Measurements from ENCODE around the gene NCKAP5L. TPM values are rescaled to one million over a fixed set of nuclear protein-coding genes. Genes with fewer than 3 reads are reported as not detected.
A peak's percentile ranks its signal among the peaks of the same experiment; 100 is the strongest.
"Not testable (repeated sequence)": the region's sequence is repeated elsewhere in the genome, so short reads cannot be mapped to it uniquely, and the experiment has no call there.

NCKAP5L gene
- total and polyA plus RNA-seq, 2 donors from 2014 or later: 7.2 to 20.6 TPM

GRCh38 chr12:49784756-49785409, 43.3 kb downstream of the NCKAP5L start:
- FAIRE-seq (no peak), DNase-seq (no peak)
- no peaks in the 10 kb centered on the region for H3K36me3 ChIP-seq (ENCODE audit: control insufficient read depth in 2 of 3, insufficient read depth in 3 of 3, low read length in 3 of 3)
- no peaks in the 10 kb centered on the region for H3K27me3 ChIP-seq (ENCODE audit: control insufficient read depth, insufficient read depth, low read length)
- intact Hi-C loops (cut with DNase I): no loop called here
- no peaks in the 10 kb centered on the region for H3K9me3 ChIP-seq (ENCODE audit: control insufficient read depth in 2 of 3, insufficient read depth in 1 of 3, low read length in 3 of 3)
- H3K9ac ChIP-seq (ENCODE audit: low read length in 3 of 3): no peak overlapping the region
- H3K4me1 ChIP-seq (ENCODE audit: control insufficient read depth in 2 of 3, insufficient read depth in 2 of 3, low read depth in 1 of 3, low read length in 3 of 3): no peaks in the 10 kb centered on the region
- TF ChIP-seq, protein P1, sequence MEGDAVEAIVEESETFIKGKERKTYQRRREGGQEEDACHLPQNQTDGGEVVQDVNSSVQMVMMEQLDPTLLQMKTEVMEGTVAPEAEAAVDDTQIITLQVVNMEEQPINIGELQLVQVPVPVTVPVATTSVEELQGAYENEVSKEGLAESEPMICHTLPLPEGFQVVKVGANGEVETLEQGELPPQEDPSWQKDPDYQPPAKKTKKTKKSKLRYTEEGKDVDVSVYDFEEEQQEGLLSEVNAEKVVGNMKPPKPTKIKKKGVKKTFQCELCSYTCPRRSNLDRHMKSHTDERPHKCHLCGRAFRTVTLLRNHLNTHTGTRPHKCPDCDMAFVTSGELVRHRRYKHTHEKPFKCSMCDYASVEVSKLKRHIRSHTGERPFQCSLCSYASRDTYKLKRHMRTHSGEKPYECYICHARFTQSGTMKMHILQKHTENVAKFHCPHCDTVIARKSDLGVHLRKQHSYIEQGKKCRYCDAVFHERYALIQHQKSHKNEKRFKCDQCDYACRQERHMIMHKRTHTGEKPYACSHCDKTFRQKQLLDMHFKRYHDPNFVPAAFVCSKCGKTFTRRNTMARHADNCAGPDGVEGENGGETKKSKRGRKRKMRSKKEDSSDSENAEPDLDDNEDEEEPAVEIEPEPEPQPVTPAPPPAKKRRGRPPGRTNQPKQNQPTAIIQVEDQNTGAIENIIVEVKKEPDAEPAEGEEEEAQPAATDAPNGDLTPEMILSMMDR (IDR thresholded peaks at IDR 0.05; ENCODE audit: borderline replicate concordance, extremely low read depth, insufficient read depth): no peak
- H3K4me3 ChIP-seq (ENCODE audit: low read length in 3 of 3): no peak overlapping the region
- no peak overlapping the region for H3K27ac ChIP-seq (ENCODE audit: low read depth in 2 of 2, low read length in 2 of 2)

GRCh38 chr12:49783917-49784676, 44.1 kb downstream of the NCKAP5L start:
- no peaks in the 10 kb centered on the region for H3K4me1 ChIP-seq (ENCODE audit: control insufficient read depth in 2 of 3, insufficient read depth in 2 of 3, low read depth in 1 of 3, low read length in 3 of 3)
- intact Hi-C loops (cut with DNase I): no loop called here
- no peak overlapping the region for H3K9ac ChIP-seq (ENCODE audit: low read length in 3 of 3)
- no peaks in the 10 kb centered on the region for H3K9me3 ChIP-seq (ENCODE audit: control insufficient read depth in 2 of 3, insufficient read depth in 1 of 3, low read length in 3 of 3)
- H3K4me3 ChIP-seq (ENCODE audit: low read length in 3 of 3): no peak overlapping the region
- no peaks in the 10 kb centered on the region for H3K27me3 ChIP-seq (ENCODE audit: control insufficient read depth, insufficient read depth, low read length)
- FAIRE-seq: no peak
- TF ChIP-seq, protein P1 (IDR thresholded peaks at IDR 0.05; ENCODE audit: borderline replicate concordance, extremely low read depth, insufficient read depth): no peak
- peak in 3 of 5 donors; percentile 25 to 87 (median 62) for DNase-seq
- no peak overlapping the region for H3K27ac ChIP-seq (ENCODE audit: low read depth in 2 of 2, low read length in 2 of 2)
- H3K36me3 ChIP-seq (ENCODE audit: control insufficient read depth in 2 of 3, insufficient read depth in 3 of 3, low read length in 3 of 3): no peaks in the 10 kb centered on the region

DNA sequence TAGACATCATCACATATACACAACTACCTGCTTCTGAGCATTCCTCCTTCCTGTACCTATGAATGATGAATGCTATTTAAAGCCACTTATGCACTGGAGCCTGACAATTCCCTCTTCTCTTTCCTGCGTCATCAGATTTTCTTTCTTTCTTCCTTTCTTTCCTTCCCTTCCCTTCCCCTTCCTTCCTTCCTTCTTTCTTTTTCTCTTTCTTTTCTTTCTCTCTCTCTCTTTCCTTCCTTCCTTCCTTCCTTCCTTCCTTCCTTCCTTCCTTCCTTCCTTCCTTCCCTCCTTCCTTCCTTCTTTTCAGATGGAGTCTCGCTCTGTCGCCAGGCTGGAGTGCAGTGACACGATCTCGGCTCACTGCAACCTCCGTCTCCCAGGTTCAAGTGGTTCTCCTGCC, 47.3 kb downstream of the NCKAP5L start:
- FAIRE-seq; H3K9ac ChIP-seq (ENCODE audit: low read length in 3 of 3); H3K27ac ChIP-seq (ENCODE audit: low read depth in 2 of 2, low read length in 2 of 2); H3K4me3 ChIP-seq (ENCODE audit: low read length in 3 of 3); intact Hi-C loops (cut with DNase I); H3K4me1 ChIP-seq (ENCODE audit: control insufficient read depth in 2 of 3, insufficient read depth in 2 of 3, low read depth in 1 of 3, low read length in 3 of 3); H3K36me3 ChIP-seq (ENCODE audit: control insufficient read depth in 2 of 3, insufficient read depth in 3 of 3, low read length in 3 of 3); H3K27me3 ChIP-seq (ENCODE audit: control insufficient read depth, insufficient read depth, low read length); DNase-seq; H3K9me3 ChIP-seq (ENCODE audit: control insufficient read depth in 2 of 3, insufficient read depth in 1 of 3, low read length in 3 of 3): not testable (repeated sequence)

GRCh38 chr12:49779581-49779980, 48.6 kb downstream of the NCKAP5L start:
- intact Hi-C loops (cut with DNase I): no loop called here
- Histone ChIP-seq H3K4me3 (ENCODE audit: low read length in 3 of 3) (no peak overlapping the region), H3K27ac (ENCODE audit: low read depth in 2 of 2, low read length in 2 of 2) (no peak overlapping the region), H3K9ac (ENCODE audit: low read length in 3 of 3) (no peak overlapping the region), H3K36me3 (ENCODE audit: control insufficient read depth in 2 of 3, insufficient read depth in 3 of 3, low read length in 3 of 3) (no peaks in the 10 kb centered on the region), H3K27me3 (ENCODE audit: control insufficient read depth, insufficient read depth, low read length) (no peaks in the 10 kb centered on the region), H3K9me3 (ENCODE audit: control insufficient read depth in 2 of 3, insufficient read depth in 1 of 3, low read length in 3 of 3) (no peaks in the 10 kb centered on the region), H3K4me1 (ENCODE audit: control insufficient read depth in 2 of 3, insufficient read depth in 2 of 3, low read depth in 1 of 3, low read length in 3 of 3) (no peaks in the 10 kb centered on the region)
- DNase-seq: no peak
- TF ChIP-seq, protein P1 (IDR thresholded peaks at IDR 0.05; ENCODE audit: borderline replicate concordance, extremely low read depth, insufficient read depth): no peak
- no peak for FAIRE-seq
